Fibroblast of skin of scalp (primary cell): ENCODE data around the gene VPS26B. TPM values are rescaled to one million over a fixed set of nuclear protein-coding genes. Genes with fewer than 3 reads are reported as not detected.
"Not testable (repeated sequence)": the region's sequence is repeated elsewhere in the genome, so short reads cannot be mapped to it uniquely, and the experiment has no call there.

Experiments used
- DNase-seq: peaks from one replicate; pipeline ENCODE4 v3.0.0-alpha.2; 2013
- polyA plus RNA-seq, 2 experiments: library from polyadenylated mRNA; unstranded; fragments of 120-200 nt; gene quantifications; one replicate each; pipeline ENCODE4 v1.2.1, GENCODE V29; 2013; ENCODE audit not compliant: insufficient read length in 2 of 2

The VPS26B gene
- polyA plus RNA-seq (2013, experiment 1 of 2; ENCODE audit: insufficient read length), result 42.8 TPM
- polyA plus RNA-seq (2013, experiment 2 of 2; ENCODE audit: insufficient read length), result 42.8 TPM

DNA sequence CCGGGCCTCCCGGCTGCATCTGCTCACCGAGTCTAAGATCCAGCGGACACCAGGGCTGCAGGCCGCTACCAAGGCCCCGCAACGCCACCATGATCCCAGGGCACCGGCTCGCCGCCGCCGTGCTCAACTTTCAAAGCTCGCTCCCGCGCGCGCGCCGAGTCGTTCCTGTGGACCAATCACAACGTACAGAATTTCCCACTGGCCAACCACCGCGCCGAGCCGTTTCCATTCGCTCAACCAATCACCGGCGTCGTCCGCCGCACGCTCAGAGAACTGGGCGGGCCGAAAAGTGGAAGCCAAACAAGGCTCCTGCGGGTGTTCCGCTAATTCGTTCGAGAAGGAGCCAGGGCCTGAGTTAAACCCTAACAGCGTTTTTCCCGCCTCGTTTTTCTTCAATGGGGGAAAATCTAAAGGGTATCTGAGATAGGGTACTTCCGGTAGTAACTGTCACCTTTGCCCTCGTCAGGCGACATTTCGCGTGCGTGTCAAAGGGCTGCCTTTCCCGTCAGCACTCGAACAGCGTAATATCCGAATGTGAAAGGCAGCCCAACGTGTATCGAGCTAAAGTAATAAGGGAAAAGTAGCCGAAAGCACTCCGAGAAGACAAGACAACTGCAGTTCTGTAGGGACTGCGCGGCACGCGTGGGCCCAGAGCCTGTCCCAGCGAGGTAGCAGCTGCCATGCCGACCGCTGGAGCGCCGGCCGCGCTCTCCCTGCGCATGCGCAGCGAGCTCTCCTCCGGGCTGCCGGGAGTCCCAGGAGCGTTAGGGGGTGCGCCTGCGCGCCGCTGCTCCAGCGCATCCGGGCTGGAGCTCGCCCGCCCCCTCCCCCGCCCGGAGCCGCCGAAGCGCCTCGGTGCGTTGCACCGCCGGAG, at the start of gene VPS26B, which contains the start of gene NCAPD3:
Gene VPS26B (plus strand): TSS at position 836 of the 874 bp plus-strand sequence. CDS start 452 bp downstream, outside the sequence.
Gene NCAPD3 (minus strand): TSS at position 132 of the 874 bp plus-strand sequence. CDS start 41 bp downstream, at position 91.
- DNase-seq, result peak; percentile 95

DNA sequence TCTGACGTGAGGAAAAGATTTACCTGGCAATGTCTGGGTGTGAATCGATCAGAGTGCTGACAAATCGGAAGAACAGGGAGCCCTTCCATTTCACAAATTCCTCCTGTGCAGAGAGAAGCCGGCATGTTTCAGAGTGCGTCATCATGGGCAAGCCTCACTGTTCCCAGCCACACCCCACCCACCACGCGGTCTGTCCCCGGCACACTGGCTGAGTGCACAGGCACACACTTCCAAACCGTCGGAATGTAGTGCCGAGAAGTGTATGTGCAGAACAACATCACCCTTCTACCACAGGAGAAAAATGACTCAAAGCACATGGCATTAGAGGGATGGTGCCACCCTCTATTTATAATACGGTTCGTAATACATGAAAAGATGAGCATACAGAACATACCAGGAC, 48.2 kb upstream of the VPS26B start:
- DNase-seq, result no peak

DNA sequence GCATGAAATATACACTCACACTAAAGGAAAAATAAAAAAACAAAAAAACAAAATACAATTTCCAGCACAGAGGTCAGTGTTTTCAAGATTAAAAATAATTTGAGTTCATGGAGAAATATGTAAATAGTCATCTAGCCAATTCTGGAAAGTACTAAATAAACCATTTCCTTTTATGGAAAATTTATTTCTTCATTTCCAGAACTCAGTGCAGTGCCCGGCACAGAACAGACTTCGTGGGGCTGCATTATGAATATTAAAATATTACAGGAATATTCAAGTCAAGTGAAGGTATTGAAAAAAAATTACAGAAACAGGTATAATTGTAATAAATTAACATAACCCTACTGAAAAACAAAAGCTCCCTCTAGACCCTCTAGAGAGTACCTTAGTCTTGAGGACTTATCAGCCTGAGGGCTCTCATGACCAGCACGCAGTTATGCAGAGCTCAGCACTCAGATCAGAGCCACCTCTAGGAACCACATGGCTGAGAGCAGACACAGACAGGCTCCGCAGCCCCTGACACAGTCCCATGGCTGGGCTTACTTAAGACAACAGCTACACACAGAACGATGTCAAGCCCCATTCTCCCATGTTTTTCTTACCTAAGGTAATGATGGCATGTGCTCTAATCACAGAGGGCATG, 46.3 kb upstream of the VPS26B start:
- no peak for DNase-seq

- peak; percentile 43 for DNase-seq
These were observed 42.8 kb upstream of the VPS26B start for GRCh38 chr11:134181707-134182106.

- DNase-seq, result not testable (repeated sequence)
These were observed 36.4 kb upstream of the VPS26B start for GRCh38 chr11:134188092-134188491.

DNA sequence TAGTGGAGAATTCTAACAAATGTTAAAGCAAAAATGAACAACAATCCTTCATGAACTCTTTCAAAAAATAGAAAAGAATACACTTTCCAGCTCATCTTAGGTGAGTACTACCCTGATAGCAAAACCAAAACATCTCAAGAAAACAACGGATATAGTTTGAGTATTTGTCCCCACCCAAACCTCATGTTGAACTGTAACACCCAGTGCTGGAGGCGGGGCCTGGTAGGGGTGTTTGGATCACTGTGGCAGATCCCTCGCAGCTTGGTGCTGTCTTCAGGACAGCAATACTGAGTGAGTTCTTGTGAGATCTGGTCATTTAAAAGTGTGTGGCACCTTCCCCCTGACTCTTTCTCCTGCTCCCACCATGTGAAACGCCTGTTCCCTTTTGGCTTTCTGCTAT, 27.7 kb upstream of the VPS26B start:
- DNase-seq, result no peak

DNA sequence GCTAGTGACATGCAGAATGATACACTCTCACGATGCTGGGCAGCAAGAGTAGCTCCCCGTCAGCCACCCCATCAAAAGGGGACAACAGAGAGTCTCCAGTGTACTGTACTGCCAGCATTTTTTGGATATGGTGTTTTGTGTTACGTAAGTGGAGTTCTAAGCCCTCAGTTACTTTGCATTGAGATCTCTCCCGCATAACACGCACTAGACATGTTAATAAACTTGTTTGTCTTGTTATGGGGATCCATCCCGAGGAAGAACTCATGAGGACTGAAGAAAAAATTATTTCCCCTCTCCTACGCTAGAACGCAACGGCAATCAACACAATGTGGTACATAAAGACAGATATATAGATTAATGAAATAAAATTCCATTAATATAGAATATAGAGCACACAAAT, 24.9 kb upstream of the VPS26B start:
- no peak for DNase-seq

GRCh38 chr11:134200688-134201087, 23.8 kb upstream of the VPS26B start:
- DNase-seq, result no peak

- no peak for DNase-seq
These were observed 21.8 kb upstream of the VPS26B start for GRCh38 chr11:134202661-134203060.

GRCh38 chr11:134205729-134206128, 18.7 kb upstream of the VPS26B start:
- no peak for DNase-seq

DNA sequence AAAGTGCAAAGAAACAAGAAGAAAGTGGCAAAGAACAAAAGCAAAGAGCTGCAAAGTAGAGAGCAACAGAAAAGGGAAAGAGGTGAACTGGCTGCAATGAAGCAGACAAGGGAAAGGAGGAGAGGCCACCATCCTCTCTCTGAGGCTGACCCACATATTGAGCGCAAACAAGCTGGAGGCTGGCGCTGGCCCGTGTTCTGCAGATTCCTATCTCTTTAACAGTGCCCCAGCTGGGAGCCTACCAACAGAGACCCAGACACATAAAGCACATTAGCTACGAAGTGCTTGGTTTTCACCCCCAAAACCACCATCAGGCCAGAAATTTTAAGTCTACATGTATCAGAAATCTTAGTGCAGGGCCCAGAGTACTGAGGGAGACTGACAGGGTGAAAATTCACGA, 18.3 kb upstream of the VPS26B start:
- no peak for DNase-seq

- peak; percentile 28 for DNase-seq
These were observed 16.8 kb upstream of the VPS26B start for GRCh38 chr11:134207538-134208239.

- no peak for DNase-seq
These were observed 8.6 kb upstream of the VPS26B start for GRCh38 chr11:134215836-134216235.

DNA sequence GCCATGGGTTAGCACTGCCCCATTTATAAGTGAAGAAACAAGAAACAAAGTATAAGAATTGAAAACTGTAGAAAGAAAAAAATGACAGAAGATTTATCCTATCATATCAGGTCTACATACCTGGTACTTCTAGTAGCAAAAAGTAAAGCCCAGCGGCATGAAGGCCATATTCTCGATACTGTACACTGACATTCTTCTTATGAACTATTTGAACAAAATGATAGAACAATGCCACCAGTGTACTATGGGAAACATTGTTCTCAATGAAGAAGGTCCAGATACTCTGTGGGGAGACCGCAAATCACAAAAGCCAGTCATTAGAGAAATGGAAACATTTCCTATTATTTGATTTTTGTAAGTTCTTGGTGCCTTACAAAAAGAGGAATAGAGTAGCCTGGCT, 7.7 kb upstream of the VPS26B start:
- DNase-seq, result no peak

- DNase-seq, result no peak
These were observed 1.4 kb upstream of the VPS26B start for GRCh38 chr11:134223121-134223520.

GRCh38 chr11:134224710-134225664, 516 bp downstream of the VPS26B start:
- DNase-seq, result peak; percentile 33

DNA sequence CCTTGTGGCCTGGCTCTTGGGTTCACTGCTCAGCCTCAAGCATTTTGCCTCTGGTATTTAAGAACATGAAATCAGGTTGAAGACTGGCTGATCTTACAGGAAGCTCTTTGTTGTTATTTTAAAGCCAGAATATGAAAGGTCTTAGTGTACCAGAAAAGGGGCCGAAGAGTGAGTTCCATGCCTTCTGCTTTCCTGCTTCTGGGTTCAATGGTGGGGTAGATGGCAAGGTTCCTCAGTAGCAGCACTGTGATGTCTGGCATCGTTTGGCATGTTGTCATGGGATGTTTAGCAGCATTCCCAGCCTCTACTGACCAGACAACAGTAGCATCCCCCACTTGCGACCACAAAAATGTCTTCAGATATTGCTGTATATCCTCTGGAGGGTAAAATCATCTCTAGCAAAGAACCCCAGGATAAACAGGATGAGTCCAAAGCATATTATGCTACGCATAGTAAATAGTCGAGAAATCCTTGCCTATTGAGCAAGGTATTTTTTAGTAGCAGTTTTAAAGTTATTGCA, 2.4 kb downstream of the VPS26B start:
- peak; percentile 66 for DNase-seq

DNA sequence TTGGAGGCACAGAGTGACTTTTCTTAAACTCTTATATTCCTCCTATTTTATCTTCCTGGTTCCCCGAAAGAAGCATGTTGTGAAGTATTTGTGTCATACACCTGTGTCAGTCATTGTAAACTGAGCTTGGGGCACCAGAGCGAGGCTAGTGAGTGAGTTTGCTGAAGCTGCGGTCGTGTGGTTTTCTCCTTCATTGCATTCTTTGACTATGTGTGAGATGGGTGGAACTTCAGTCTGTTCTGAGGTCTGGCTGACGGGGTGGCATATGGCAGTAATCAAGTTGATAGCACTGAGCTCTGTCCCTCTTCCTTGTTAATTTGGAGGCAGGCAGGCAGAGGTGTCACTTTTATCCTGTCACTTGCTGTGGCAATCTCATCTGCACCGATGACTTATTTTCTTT, 4.2 kb downstream of the VPS26B start:
- DNase-seq, result peak; percentile 70

DNA sequence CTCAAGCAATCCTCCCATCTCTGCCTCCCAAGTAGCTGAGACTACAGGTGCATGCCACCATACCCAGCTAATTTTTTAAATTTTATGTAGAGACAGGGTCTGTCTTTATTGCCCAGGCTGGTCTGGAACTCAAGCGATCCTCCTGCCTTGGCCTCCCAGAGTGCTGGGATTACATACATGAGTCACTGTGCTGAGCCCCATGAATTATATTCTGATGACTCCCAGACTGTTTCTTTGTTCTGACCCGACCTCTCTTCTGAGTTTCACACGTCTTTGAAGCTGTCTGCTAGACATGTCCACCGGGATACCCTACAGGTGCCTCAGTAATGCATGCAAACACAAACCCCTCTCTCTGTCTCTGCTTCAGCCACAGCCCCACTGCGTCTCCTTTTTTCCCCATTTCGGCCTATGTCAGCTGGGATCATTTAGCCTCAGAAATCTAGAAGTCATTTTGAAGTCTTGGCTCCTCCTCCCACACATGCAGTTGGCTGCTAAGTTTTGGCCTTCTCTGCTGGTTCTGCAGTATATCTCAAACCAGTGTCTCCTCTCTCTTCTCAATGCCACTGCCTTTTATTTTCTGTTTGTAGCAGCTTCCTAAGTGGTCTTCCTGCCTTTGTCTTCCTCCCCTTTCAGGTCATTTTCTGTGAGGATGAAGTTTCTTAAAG, 4.8 kb downstream of the VPS26B start:
- peak; percentile 28 for DNase-seq

DNA sequence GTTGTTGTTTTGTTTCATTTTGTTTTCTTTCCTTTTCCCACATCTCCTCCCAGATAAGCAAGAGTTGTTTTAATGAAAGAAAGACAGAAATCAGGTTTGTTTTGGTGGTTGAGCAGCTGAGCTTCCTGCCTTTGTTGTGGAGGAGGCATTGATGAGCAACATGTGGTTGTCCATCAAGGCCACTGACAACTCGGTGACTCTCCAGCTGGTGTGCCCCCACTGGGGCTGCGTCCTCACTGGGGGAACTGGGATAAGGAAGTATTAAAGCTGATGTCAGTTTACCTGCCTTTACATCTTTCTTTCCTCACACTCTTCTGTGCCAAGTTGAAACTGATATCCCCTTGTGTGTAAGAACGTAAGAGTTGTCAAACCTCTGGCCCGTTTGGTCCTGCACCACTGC, 5.9 kb downstream of the VPS26B start:
- DNase-seq, result no peak
